DMS 273 treated with DMSO at 0.1 percent for 48 hours (cell line): ENCODE results near the gene MYO5B.
"Not testable (repeated sequence)": the region's sequence is repeated elsewhere in the genome, so short reads cannot be mapped to it uniquely, and the experiment has no call there.

Experiments
- DNase-seq: peaks from one replicate; lab custom pipeline; 2025; lab: John Stamatoyannopoulos, UW

The MYO5B gene

DNA sequence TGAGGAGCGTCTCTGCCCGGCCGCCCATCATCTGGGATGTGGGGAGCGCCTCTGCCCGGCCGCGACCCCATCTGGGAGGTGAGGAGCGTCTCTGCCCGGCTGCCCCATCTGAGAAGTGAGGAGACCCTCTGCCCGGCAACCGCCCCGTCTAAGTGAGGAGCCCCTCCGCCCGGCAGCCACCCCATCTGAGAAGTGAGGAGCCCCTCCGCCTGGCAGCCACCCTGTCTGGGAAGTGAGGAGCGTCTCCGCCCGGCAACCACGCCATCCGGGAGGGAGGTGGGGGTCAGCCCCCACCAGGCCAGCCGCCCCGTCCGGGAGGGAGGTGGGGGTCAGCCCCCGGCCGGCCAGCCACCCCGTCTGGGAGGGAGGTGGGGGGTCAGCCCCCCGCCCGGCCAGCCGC lies 395.1 kb downstream of the MYO5B start:
- not testable (repeated sequence) for DNase-seq

DNA sequence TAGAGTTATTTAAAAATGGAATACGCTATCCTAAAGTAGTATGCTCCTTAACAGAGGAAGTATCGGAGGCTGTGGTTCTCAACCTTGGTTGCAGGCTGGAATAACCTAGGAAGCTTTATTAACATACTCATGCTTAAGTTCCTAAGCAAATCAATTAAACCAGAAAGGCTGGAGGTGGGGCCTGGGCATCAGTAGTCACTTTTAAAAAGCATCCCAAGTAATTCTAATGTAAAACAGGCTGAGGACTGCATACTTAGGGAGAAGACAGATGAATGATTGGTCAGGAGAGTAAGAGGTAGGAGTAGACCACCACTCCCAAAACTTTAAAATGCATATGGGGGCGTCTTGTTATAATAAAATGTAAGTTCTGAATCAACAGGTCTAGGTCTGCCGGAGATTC lies 396.9 kb downstream of the MYO5B start:
- no peak for DNase-seq

GRCh38 chr18:49795612-49796552 lies 399.1 kb downstream of the MYO5B start:
- DNase-seq = no peak

DNA sequence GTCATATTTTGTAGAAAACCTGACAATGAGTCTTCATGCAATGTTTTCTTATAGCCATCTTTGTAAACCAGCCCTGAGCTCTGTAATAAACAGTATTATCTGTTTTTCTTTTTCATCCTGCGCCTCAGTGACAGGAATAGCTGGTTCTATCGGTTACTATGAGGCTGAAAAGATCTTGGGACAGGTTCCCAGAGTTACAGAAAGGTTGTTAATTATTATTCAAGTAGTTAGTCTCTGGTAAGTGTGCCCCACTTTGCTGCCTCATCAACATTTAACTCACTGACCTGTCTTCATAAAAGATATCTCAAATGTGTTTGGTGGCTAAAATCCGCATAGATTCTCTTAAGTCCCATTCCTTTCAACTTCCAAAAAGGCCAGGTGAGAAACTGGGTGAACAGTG lies 400.2 kb downstream of the MYO5B start:
- no peak for DNase-seq

GRCh38 chr18:49789560-49790134 lies 405.3 kb downstream of the MYO5B start:
- not testable (repeated sequence) for DNase-seq

- no peak for DNase-seq
Measured at GRCh38 chr18:49788327-49788898, 406.5 kb downstream of the MYO5B start.

- no peak for DNase-seq
Measured at GRCh38 chr18:49786019-49786720, 408.8 kb downstream of the MYO5B start.

GRCh38 chr18:49784427-49785185 lies 410.3 kb downstream of the MYO5B start:
- DNase-seq = no peak

GRCh38 chr18:49783631-49784030 lies 411.3 kb downstream of the MYO5B start:
- not testable (repeated sequence) for DNase-seq

GRCh38 chr18:49778826-49779465 lies 416.0 kb downstream of the MYO5B start:
- DNase-seq = no peak
